ENCODE measurements around the gene ACACB. TPM values are rescaled to one million over a fixed set of nuclear protein-coding genes. Genes with fewer than 3 reads are reported as not detected.

Gene ACACB
- total RNA-seq, 2 donors from 2014 or later: 3.4 to 11.1 TPM

DNA sequence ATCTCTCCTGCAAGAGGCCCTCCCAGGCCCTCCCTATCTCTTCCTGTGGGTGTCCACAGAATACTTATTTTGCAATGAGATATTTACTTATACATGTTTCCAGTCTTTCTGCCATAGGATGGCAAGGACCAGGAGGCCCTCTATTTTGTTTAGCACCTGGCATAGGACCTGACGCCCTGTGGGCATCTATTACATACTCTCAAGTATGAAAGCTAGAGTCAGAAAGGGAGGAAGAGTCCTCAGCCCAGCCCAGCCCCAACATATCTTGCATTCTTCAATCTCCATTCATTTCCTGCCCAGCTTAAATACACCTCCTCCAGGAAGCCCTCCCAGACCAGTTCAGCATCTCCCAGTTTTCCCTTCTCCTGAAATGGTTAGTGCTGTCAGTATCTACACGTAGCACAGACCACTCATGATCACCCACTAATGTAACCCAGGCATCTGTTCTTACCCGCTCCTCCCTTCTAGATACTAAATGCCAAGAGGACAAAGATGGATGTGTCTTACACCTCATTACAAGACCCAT lies 185.3 kb downstream of the ACACB start:
- no peaks in the 10 kb centered on the region for H3K36me3 Mint-ChIP-seq
- ATAC-seq: no peak
- DNase-seq (ENCODE audit: low spot score): no peak
- H3K27me3 Mint-ChIP-seq: peaks cover 17 to 21% of the 10 kb centered on the region in 2 donors
- H3K27ac Mint-ChIP-seq: no peak overlapping the region
- H3K4me3 Mint-ChIP-seq: no peak overlapping the region
- H3K4me1 Mint-ChIP-seq (ENCODE audit: low read depth in 2 of 2): no peaks in the 10 kb centered on the region
- H3K9me3 Mint-ChIP-seq: no peaks in the 10 kb centered on the region

- no peak overlapping the region for H3K27ac Mint-ChIP-seq
- ATAC-seq (no peak), DNase-seq (ENCODE audit: low spot score) (no peak)
- no peaks in the 10 kb centered on the region for H3K9me3 Mint-ChIP-seq
- no peaks in the 10 kb centered on the region for H3K4me1 Mint-ChIP-seq (ENCODE audit: low read depth in 2 of 2)
- no peaks in the 10 kb centered on the region for H3K36me3 Mint-ChIP-seq
- no peak overlapping the region for H3K4me3 Mint-ChIP-seq
- peaks cover 20 to 26% of the 10 kb centered on the region in 2 donors for H3K27me3 Mint-ChIP-seq
Observed at GRCh38 chr12:109302358-109302757, 186.0 kb downstream of the ACACB start.

- Mint-ChIP-seq H3K9me3 (no peaks in the 10 kb centered on the region), H3K4me3 (no peak overlapping the region), H3K27ac (no peak overlapping the region), H3K27me3 (peaks cover 24 to 30% of the 10 kb centered on the region in 2 donors), H3K4me1 (ENCODE audit: low read depth in 2 of 2) (no peaks in the 10 kb centered on the region), H3K36me3 (no peaks in the 10 kb centered on the region)
- DNase-seq (ENCODE audit: low spot score): no peak
- no peak for ATAC-seq
Observed at GRCh38 chr12:109302770-109303169, 186.4 kb downstream of the ACACB start.

DNA sequence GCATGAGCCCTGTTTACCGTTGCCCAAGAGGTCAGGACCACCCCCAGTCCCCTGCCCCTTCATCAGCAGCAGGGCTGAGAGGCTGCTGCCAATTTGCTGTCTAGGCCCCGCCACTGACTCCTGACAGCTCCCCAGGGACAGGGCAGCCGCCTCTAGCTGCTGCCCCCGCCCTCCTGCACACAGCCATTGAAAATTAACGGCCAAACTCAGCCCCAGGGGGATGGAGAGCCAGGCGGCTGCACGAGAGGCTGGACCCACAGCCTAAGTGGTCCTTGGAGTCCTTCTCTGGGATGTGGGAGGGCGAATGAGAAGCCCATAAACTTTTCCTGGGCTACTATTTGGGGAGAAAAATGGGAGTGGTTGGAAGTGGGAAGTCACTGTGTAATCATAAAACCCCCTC lies 188.1 kb downstream of the ACACB start:
- ATAC-seq (no peak), DNase-seq (ENCODE audit: low spot score) (no peak)
- H3K4me3 Mint-ChIP-seq: no peak overlapping the region
- no peaks in the 10 kb centered on the region for H3K4me1 Mint-ChIP-seq (ENCODE audit: low read depth in 2 of 2)
- no peaks in the 10 kb centered on the region for H3K9me3 Mint-ChIP-seq
- no peak overlapping the region for H3K27ac Mint-ChIP-seq
- peaks cover 37 to 40% of the 10 kb centered on the region in 2 donors for H3K27me3 Mint-ChIP-seq
- H3K36me3 Mint-ChIP-seq: no peaks in the 10 kb centered on the region

GRCh38 chr12:109305547-109305946 lies 189.2 kb downstream of the ACACB start:
- Mint-ChIP-seq H3K27me3 (peaks cover 41 to 44% of the 10 kb centered on the region in 2 donors), H3K9me3 (no peaks in the 10 kb centered on the region), H3K4me3 (no peak overlapping the region), H3K36me3 (peaks cover 2% of the 10 kb centered on the region), H3K4me1 (ENCODE audit: low read depth in 2 of 2) (peaks cover 3 to 4% of the 10 kb centered on the region in 2 donors), H3K27ac (no peak overlapping the region)
- no peak for DNase-seq (ENCODE audit: low spot score)
- no peak for ATAC-seq

GRCh38 chr12:109307051-109307450 lies 190.7 kb downstream of the ACACB start:
- ATAC-seq: no peak
- H3K36me3 Mint-ChIP-seq: peaks cover 6% of the 10 kb centered on the region

DNA sequence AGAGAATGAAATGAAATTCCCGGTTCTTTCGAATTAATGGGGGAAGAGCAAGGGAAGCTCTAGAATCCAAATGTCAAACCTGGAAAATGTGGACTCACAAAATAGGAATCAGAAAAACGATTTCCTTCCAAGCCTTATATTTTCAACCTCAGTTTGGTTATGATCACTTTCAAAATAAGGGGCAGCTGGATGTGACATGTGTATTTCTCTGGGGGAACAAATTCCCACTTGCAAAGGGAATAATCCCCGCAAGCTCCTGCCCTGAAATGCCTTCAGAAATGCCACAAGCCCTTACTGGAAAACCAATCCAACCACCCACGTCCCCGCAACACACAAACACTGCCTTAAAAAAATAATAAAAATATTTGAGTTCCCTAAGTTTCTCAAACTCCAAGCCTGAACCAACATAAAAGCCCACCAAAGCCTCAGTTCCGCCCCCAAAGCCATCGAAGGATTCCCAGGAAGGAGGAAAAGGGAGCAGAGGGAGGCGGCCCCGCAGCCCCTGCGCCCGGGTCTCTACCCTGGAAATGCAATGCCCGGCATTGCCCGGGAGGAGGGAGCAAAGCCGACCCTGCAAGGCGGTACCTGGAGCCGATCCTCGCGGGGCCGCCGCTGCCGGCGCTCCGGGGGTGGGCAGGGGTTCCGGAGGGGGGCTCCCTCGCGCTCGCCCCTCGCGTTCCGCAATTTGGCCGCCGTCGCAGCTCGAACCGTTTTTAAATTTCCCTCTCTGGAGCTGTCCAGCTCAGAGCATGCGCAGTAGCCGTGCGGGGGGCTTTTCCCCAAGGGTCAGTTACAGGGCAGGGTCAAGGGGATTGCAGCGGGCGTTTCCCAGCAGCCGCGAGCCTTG lies 192.4 kb downstream of the ACACB start, which contains the start of gene FOXN4:
FOXN4 (minus strand) TSS at position 751 of the 847 bp plus-strand sequence. CDS start 963 bp downstream, outside the sequence.
- peaks cover 48 to 65% of the 10 kb centered on the region in 2 donors for H3K27me3 Mint-ChIP-seq
- H3K4me1 Mint-ChIP-seq (ENCODE audit: low read depth in 2 of 2): peaks cover 6 to 7% of the 10 kb centered on the region in 2 donors
- DNase-seq (ENCODE audit: low spot score) (no peak), ATAC-seq (no peak)
- no peak within 1 kb of the TSS for H3K27ac Mint-ChIP-seq
- peaks cover 6% of the 10 kb centered on the region for H3K36me3 Mint-ChIP-seq
- no peaks in the 10 kb centered on the region for H3K9me3 Mint-ChIP-seq
- H3K4me3 Mint-ChIP-seq: peak within 1 kb of the TSS; percentile 83

More at GRCh38 chr12:109307051-109307450, 190.7 kb downstream of the ACACB start:
- H3K27ac Mint-ChIP-seq: no peak overlapping the region
- DNase-seq (ENCODE audit: low spot score): no peak
- H3K27me3 Mint-ChIP-seq: peaks cover 48 to 56% of the 10 kb centered on the region in 2 donors
- H3K4me1 Mint-ChIP-seq (ENCODE audit: low read depth in 2 of 2): peaks cover 6 to 7% of the 10 kb centered on the region in 2 donors
- H3K9me3 Mint-ChIP-seq: no peaks in the 10 kb centered on the region
- H3K4me3 Mint-ChIP-seq: no peak overlapping the region

DNA sequence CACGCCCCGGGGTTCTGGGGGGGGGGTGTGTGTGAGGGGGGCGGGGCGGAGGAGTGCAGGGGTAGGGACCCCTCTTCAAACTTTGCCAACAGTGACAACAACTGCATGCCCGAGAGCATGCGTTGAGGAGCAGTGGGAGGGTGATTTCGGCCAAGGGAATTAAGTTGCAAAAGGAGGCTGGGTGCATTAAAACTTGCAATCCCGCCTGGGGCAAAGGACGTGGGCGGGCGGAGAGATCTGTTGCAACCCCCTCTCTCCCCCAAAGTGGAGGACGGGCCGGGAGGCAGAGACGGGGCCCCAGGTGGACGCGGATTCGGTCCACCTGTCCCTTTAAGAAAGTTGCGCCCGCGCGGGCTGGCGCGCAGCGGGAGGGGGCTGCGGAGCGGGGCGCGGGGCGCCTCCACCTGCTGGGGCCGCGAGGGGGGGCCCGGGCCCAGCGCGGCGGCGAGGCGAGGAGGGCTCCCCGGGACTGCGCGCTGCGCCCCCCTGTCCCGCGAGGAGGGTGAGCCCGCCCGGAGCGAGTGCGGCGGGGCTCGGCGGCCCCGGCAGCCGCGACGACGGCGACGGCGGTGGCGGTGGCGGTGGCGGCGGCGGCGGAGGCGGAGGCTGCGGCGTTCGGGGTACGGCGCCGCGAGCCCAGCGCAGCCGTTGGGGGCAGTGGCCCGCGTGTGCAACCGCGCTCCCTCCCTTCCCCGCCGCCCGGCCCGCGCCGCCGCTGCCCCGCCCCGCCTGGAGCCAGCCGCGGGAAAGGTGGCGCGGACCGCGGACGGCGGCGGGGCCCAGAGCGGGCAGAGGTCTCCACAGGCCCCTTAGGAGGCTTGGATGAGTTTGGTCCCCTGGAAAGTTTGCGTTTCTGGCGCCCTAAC lies 193.2 kb downstream of the ACACB start:
- ATAC-seq (peak in 1 of 2 donors; percentile 57), DNase-seq (ENCODE audit: low spot score) (no peak)
- H3K36me3 Mint-ChIP-seq: peaks cover 6% of the 10 kb centered on the region
- no peaks in the 10 kb centered on the region for H3K9me3 Mint-ChIP-seq
- peaks cover 6 to 7% of the 10 kb centered on the region in 2 donors for H3K4me1 Mint-ChIP-seq (ENCODE audit: low read depth in 2 of 2)
- H3K27me3 Mint-ChIP-seq: peaks cover 49 to 69% of the 10 kb centered on the region in 2 donors
- H3K27ac Mint-ChIP-seq: no peak overlapping the region
- peak overlapping the region; percentile 83 for H3K4me3 Mint-ChIP-seq

GRCh38 chr12:109310247-109311125 lies 194.1 kb downstream of the ACACB start:
- Mint-ChIP-seq H3K4me3 (peak overlapping the region; percentile 83), H3K27ac (peak overlapping the region in 1 of 2 donors; percentile 27), H3K36me3 (peaks cover 6% of the 10 kb centered on the region), H3K27me3 (peaks cover 48 to 77% of the 10 kb centered on the region in 2 donors), H3K9me3 (no peaks in the 10 kb centered on the region), H3K4me1 (ENCODE audit: low read depth in 2 of 2) (peaks cover 6 to 7% of the 10 kb centered on the region in 2 donors)
- DNase-seq (ENCODE audit: low spot score) (no peak), ATAC-seq (peak in 1 of 2 donors; percentile 29)

Other genes starting within 250 kb of the ACACB start
- gene DAO, start 236.5 kb upstream of the ACACB start, total RNA-seq: not detected
- gene SVOP, start 95.5 kb upstream of the ACACB start, total RNA-seq: not detected
- 10 to 100 TPM in 1 of 2 donors, 1 to 10 TPM in 1; 8.5 to 11.4 TPM for gene USP30, start 64.0 kb upstream of the ACACB start, total RNA-seq
- gene ALKBH2, start 23.1 kb upstream of the ACACB start, total RNA-seq: 10 to 100 TPM; 13.7 to 28.6 TPM
- 10 to 100 TPM; 36.1 to 79.3 TPM for gene UNG, start 19.0 kb upstream of the ACACB start, total RNA-seq
- not detected for gene FOXN4, start 192.7 kb downstream of the ACACB start, total RNA-seq
- not detected for gene MYO1H, start 231.3 kb downstream of the ACACB start, total RNA-seq